ENCODE results near the gene NAGA.

Gene NAGA

DNA sequence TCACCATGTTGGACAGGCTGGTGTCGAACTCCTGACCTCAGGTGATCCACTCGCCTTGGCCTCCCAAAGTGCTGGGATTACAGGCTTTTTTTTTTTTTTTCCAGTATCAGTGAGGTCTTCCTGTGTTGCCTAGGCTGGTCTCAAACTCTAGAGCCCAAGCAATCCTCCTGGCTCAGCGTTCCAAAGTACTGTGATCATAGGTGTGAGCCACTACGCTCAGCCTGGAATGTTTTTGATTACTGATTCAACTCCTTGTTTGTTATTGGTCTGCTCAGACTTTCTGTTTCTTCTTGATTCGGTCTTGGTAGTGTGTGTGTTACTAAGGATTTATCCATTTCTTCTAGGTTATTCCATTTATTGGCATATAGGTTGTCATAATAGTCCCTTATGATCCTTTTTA lies 31.3 kb downstream of the NAGA start:
- no peak for DNase-seq (ENCODE audit: low read depth)

GRCh38 chr22:42035256-42035655 lies 35.4 kb downstream of the NAGA start:
- DNase-seq (ENCODE audit: low read depth), result no peak

- DNase-seq (ENCODE audit: low read depth), result no peak
Observed at GRCh38 chr22:42033263-42034181, 37.1 kb downstream of the NAGA start.

DNA sequence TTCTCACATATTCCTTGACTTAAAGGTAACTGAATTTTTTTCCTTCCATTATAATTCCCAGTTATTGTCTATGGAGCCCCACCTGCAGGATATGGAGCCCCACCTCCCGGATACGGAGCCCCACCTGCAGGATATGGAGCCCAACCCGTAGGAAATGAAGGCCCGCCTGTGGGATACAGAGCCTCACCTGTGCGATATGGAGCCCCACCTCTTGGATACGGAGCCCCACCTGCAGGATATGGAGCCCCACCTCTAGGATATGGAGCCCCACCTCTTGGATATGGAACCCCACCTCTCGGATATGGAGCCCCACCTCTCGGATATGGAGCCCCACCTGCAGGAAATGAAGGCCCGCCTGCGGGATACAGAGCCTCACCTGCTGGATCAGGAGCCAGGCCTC lies 43.9 kb downstream of the NAGA start:
- no peak for DNase-seq (ENCODE audit: low read depth)

DNA sequence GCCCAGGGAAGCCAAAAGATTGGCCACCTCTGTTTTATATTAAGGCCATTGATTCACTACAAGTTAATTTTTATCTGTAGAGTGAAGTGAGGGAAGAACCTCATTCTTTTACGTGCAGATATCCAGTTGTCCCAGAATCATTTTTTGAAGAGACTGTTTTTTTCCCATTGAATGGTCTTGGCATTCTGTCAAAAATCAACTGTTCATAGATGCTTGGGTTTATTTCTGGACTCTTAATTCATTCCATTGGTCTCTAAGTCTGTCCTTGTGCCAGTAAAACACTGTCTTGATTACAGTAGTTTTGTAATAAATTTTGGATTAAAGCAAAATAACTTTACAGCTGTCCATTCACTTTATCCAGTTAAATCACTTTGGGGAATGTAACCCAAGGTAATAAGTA lies 45.2 kb downstream of the NAGA start:
- DNase-seq (ENCODE audit: low read depth), result no peak

DNA sequence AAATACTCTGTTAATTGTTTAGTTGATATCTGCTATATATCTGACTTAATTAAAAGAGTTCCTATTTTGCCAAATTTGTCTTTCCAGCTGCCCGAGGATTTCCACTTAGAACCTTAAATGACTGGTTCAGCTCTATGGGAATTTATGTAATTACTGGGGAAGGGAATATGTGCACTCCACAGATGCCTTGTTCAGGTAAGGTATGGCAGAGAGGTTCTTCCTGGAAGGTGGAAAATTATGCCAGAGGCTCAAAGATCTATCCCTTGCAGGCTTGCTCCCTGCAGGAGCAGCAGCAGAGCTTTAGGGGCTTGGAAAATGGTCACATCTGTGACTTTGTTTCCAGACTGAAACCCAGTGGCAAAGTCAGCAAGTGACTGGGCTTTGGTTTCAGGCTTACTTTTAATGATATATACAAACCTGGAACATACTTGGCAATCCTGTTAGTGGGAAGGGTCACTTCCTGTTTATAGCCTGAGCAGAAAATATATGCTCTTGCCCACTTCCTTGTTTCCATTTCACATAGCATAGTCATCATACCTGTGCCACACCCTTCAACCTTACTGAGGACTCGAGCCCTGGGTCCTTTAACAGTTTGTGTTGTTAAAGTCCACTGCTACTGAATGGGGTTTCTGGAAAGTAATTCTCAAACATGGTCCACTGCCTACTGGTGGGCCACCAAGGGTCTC lies 48.3 kb downstream of the NAGA start:
- no peak for DNase-seq (ENCODE audit: low read depth)

DNA sequence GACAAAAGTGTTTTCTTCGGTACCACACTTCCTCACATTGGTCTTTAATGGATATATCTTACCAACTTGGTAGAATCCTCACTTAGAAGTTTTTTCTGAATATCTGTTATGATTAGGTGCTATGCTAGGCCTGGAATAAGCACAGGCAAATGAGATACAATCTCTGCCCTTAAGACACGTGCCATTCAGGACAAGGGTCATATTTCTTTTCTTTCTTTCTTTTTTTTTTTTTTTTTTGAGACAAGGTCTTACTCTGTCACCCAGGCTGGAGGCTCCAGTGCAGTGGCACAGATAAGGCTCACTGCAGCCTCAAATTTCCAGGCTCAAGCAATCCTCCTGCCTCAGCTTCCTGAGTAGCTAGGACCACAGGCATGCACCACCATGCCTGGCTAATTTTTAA lies 49.0 kb downstream of the NAGA start:
- no peak for DNase-seq (ENCODE audit: low read depth)

GRCh38 chr22:42018224-42018623 lies 52.4 kb downstream of the NAGA start:
- DNase-seq (ENCODE audit: low read depth), result no peak

DNA sequence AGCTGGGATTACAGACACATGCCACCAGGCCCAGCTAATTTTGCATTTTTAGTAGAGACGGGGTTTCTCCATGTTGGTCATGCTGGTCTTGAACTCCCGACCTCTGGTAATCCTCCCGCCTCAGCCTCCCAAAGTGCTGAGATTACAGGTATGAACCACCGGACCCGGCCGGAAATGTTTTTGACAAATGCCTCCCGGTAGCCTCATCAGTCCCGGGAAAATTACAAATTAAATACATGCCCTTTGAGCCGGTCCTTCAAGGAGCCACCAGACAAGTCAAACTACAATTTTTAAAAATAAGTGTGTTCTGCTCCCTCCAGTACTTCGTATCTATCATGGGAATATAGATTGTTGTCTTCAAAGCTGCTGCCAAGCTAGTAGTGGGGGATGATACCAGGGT lies 54.5 kb downstream of the NAGA start:
- DNase-seq (ENCODE audit: low read depth), result no peak

DNA sequence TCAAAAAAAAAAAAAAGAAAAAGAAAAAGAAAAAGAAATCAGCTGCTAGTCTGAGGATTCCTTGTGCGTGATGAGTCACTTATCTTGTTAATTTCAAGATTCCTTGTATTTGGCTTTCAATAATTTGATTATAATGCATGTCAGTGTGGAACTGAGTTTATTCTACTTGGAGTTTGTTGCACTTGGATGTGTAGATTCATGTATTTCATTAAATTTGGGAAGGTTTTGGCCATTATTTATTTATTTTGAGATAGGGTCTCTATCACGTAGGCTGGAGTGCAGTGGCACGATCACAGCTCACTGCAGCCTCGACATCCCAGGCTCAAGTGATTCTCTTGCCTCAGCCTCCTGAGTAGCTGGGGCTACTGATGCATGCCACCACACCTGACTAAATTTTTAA lies 57.2 kb downstream of the NAGA start:
- no peak for DNase-seq (ENCODE audit: low read depth)

- DNase-seq (ENCODE audit: low read depth), result no peak
Observed at GRCh38 chr22:42010778-42011177, 59.8 kb downstream of the NAGA start.
